Measurements from ENCODE around the gene HS3ST3A1. TPM values are rescaled to one million over a fixed set of nuclear protein-coding genes. Genes with fewer than 3 reads are reported as not detected.

HS3ST3A1 gene
- total RNA-seq, 1 experiment from 2014 or later: not detected

GRCh38 chr17:13599168-13599577, 2.6 kb downstream of the HS3ST3A1 start:
- Histone ChIP-seq H4K20me1 (ENCODE audit: insufficient read depth) (no peaks in the 10 kb centered on the region), H3K9me2 (ENCODE audit: insufficient read depth) (no peaks in the 10 kb centered on the region), H3K27ac (ENCODE audit: low read depth, low read length) (no peak overlapping the region), H3K4me2 (ENCODE audit: low read length) (no peak overlapping the region), H3K9ac (ENCODE audit: low read length) (no peak overlapping the region), H3K9me3 (ENCODE audit: control insufficient read depth in 1 of 2, insufficient read depth in 1 of 2, low read depth in 1 of 2, low read length in 2 of 2) (no peaks in the 10 kb centered on the region), H2AFZ (ENCODE audit: low read depth, low read length, poor library complexity, severe bottlenecking) (no peak overlapping the region), H3K27me3 (ENCODE audit: insufficient read depth, low read length) (0 out of 2 replicates have a peak, but pooled peaks cover 4% of the 10 kb centered on the region), H3K36me3 (ENCODE audit: control insufficient read depth in 1 of 2, insufficient read depth in 2 of 2, low read length in 2 of 2) (no peaks in the 10 kb centered on the region), H3K79me2 (ENCODE audit: insufficient read depth, low read length) (no peaks in the 10 kb centered on the region), H3K4me3 (replicated peaks in 1 of 2; ENCODE audit: low read depth in 1 of 2, low read length in 2 of 2) (no peak overlapping the region), H3K4me1 (ENCODE audit: control insufficient read depth in 1 of 2, insufficient read depth in 2 of 2, low read length in 2 of 2) (0 out of 4 replicates have a peak, but pooled peaks cover 0 to 2% of the 10 kb centered on the region in 2 experiments)
- POLR2A ChIA-PET: no interaction called here
- CTCF ChIA-PET: interaction anchor here (1.0 to 3.2 kb wide), 3 partner anchors 703 to 1557 kb away, joined by 3 to 38 read pairs (median 3); partner anchors contain the start of gene HS3ST3B1
- RAD21 ChIA-PET (ENCODE audit: low non-redundant PET in 1 of 2, low total read pairs in 2 of 2, uncharacterized antibody in 2 of 2, unreplicated experiment in 2 of 2): no interaction called here
- BruUV-seq (replicated peaks): no TSS peak
- ATAC-seq (no peak), DNase-seq (ENCODE audit: low read depth, low spot score) (no peak)
- intact Hi-C loops (cut with micrococcal nuclease): loop anchor here (2.0 to 10.0 kb wide), 4 partner anchors 262 to 1576 kb away; partner anchors contain the start of gene COX10
- TF ChIP-seq EGR1 (IDR thresholded peaks at IDR 0.05; ENCODE audit: low read depth) (no peak), FOSL1 (IDR thresholded peaks at IDR 0.05; ENCODE audit: low read depth) (no peak), JUND (IDR thresholded peaks at IDR 0.05) (no peak), ZBTB33 (IDR thresholded peaks at IDR 0.05; ENCODE audit: extremely low read depth, insufficient replicate concordance, low read length) (no peak), CBX3 (IDR thresholded peaks at IDR 0.05; ENCODE audit: low read depth) (no peak), POLR2A (IDR thresholded peaks at IDR 0.05; ENCODE audit: borderline replicate concordance, extremely low read depth, insufficient read depth, insufficient read length) (no peak), TCF7L2 (IDR thresholded peaks at IDR 0.05; ENCODE audit: borderline replicate concordance, extremely low read depth, insufficient read depth, insufficient read length) (no peak), SIN3A (IDR thresholded peaks at IDR 0.05; ENCODE audit: low read depth) (no peak), RAD21 (IDR thresholded peaks at IDR 0.05; ENCODE audit: low read depth) (no peak), ATF3 (IDR thresholded peaks at IDR 0.05) (no peak), EZH2phosphoT487 (IDR thresholded peaks at IDR 0.05; ENCODE audit: borderline replicate concordance) (no peak), YY1 (IDR thresholded peaks at IDR 0.05; ENCODE audit: extremely low read depth, insufficient replicate concordance, low read depth, low read length) (no peak), ZNF274 (IDR thresholded peaks at IDR 0.05; ENCODE audit: low read depth, low read length) (no peak), ELF1 (IDR thresholded peaks at IDR 0.05; ENCODE audit: borderline replicate concordance, low read depth) (no peak), SRF (IDR thresholded peaks at IDR 0.05; ENCODE audit: low read depth) (no peak), CTCF (IDR thresholded peaks at IDR 0.05 in 2 of 3, conservative IDR thresholded peaks at IDR 0.05 in 1 of 3; ENCODE audit: borderline replicate concordance in 1 of 3, insufficient read depth in 1 of 3, low read depth in 2 of 3, low read length in 2 of 3) (no peak)
